H9 (cell line): ENCODE measurements around the gene ANKRD44. TPM values are rescaled to one million over a fixed set of nuclear protein-coding genes. Genes with fewer than 3 reads are reported as not detected.

Experiments
- DNase-seq: peaks from one replicate; pipeline ENCODE4 v3.0.0-alpha.2; 2017
- H2AFZ ChIP-seq: one replicate; pipeline ENCODE4 v1.6.1; 2013; ENCODE audit warnings: mild to moderate bottlenecking, low read length, control low read depth, moderate library complexity
- H2AK5ac ChIP-seq: 2 replicates; pipeline ENCODE4 v1.6.1; 2013; ENCODE audit warnings: low read length, control low read depth, mixed read lengths; ENCODE audit not compliant: insufficient read length
- H2BK120ac ChIP-seq: one replicate; pipeline ENCODE4 v1.6.1; 2013; ENCODE audit warnings: low read depth, mild to moderate bottlenecking, low read length, control low read depth, inconsistent platforms; ENCODE audit not compliant: poor library complexity, severe bottlenecking
- H2BK12ac ChIP-seq: 2 replicates; pipeline ENCODE4 v1.6.1; 2013; ENCODE audit warnings: low read length, control low read depth, mixed read lengths, low read depth; ENCODE audit not compliant: insufficient read length
- H2BK15ac ChIP-seq: 2 replicates; pipeline ENCODE4 v1.6.1; 2013; ENCODE audit warnings: low read depth, low read length, control low read depth
- H2BK20ac ChIP-seq: one replicate; pipeline ENCODE4 v1.6.1; 2013; ENCODE audit warnings: low read depth, mild to moderate bottlenecking, low read length, control low read depth, inconsistent platforms; ENCODE audit not compliant: poor library complexity, severe bottlenecking
- H2BK5ac ChIP-seq: 2 replicates; pipeline ENCODE4 v1.6.1; 2013; ENCODE audit warnings: low read length, control low read depth, mixed read lengths; ENCODE audit not compliant: insufficient read length
- H3K14ac ChIP-seq: 2 replicates; pipeline ENCODE4 v1.6.1; 2013; ENCODE audit warnings: low read length, control low read depth; ENCODE audit not compliant: insufficient read depth
- H3K18ac ChIP-seq: 2 replicates; pipeline ENCODE4 v1.6.1; 2013; ENCODE audit warnings: low read depth, mild to moderate bottlenecking, mixed read lengths, low read length, control low read depth; ENCODE audit not compliant: insufficient read length
- H3K23ac ChIP-seq: 2 replicates; pipeline ENCODE4 v1.6.1; 2013; ENCODE audit warnings: low read length, control low read depth, mixed read lengths, low read depth; ENCODE audit not compliant: insufficient read length
- H3K23me2 ChIP-seq: 2 replicates; pipeline ENCODE4 v1.6.1; 2013; ENCODE audit warnings: low read depth, mild to moderate bottlenecking, mixed read lengths, low read length, control low read depth; ENCODE audit not compliant: insufficient read length, poor library complexity, severe bottlenecking
- H3K27ac ChIP-seq: 2 replicates; pipeline ENCODE4 v1.5.1; 2013; ENCODE audit warnings: low read length, control low read depth, mixed read lengths, low read depth; ENCODE audit not compliant: insufficient read length
- H3K27me3 ChIP-seq: 2 replicates; pipeline ENCODE4 v1.6.1; 2013; ENCODE audit warnings: low read length, control low read depth, inconsistent platforms; ENCODE audit not compliant: insufficient read depth
- H3K4ac ChIP-seq: 2 replicates; pipeline ENCODE4 v1.6.1; 2013; ENCODE audit warnings: low read depth, mild to moderate bottlenecking, control low read depth, inconsistent platforms, low read length, moderate library complexity
- H3K4me1 ChIP-seq: 2 replicates; pipeline ENCODE4 v1.6.1; 2013; ENCODE audit warnings: low read length, control low read depth, inconsistent platforms; ENCODE audit not compliant: insufficient read depth
- H3K4me2 ChIP-seq: 2 replicates; pipeline ENCODE4 v1.6.1; 2013; ENCODE audit warnings: low read length, control low read depth, mixed read lengths; ENCODE audit not compliant: insufficient read length, insufficient read depth
- H3K56ac ChIP-seq: 2 replicates; pipeline ENCODE4 v1.6.1; 2013; ENCODE audit warnings: low read depth, mild to moderate bottlenecking, mixed read lengths, low read length, control low read depth; ENCODE audit not compliant: insufficient read length
- H3K79me1 ChIP-seq: 2 replicates; pipeline ENCODE4 v1.6.1; 2013; ENCODE audit warnings: low read depth, mild to moderate bottlenecking, moderate library complexity, low read length, control low read depth, inconsistent platforms; ENCODE audit not compliant: insufficient read depth, poor library complexity, severe bottlenecking
- H3K79me2 ChIP-seq: 2 replicates; pipeline ENCODE4 v1.6.1; 2013; ENCODE audit warnings: low read length, control low read depth, inconsistent platforms; ENCODE audit not compliant: insufficient read depth
- H3K9ac ChIP-seq: 2 replicates; pipeline ENCODE4 v1.6.1; 2013; ENCODE audit warnings: low read length, control low read depth, mixed read lengths; ENCODE audit not compliant: insufficient read length; ENCODE audit errors: extremely low read depth
- H3K9me3 ChIP-seq: one replicate; pipeline ENCODE4 v1.6.1; 2013; ENCODE audit warnings: low read depth, low read length, inconsistent platforms; ENCODE audit not compliant: control insufficient read depth
- H3T11ph ChIP-seq: one replicate; pipeline ENCODE4 v1.6.1; 2013; ENCODE audit warnings: mild to moderate bottlenecking, low read length, control low read depth, inconsistent platforms
- H4K20me1 ChIP-seq: one replicate; pipeline ENCODE4 v1.6.1; 2013; ENCODE audit not compliant: control insufficient read depth, insufficient read length, insufficient read depth
- H4K5ac ChIP-seq: 2 replicates; pipeline ENCODE4 v1.6.1; 2013; ENCODE audit warnings: low read depth, mild to moderate bottlenecking, mixed read lengths, low read length, control low read depth; ENCODE audit not compliant: insufficient read length
- H4K8ac ChIP-seq: replicated peaks from 2 replicates; pipeline ENCODE4 v1.6.1; 2013; ENCODE audit warnings: low read length, control low read depth, mixed read lengths, low read depth; ENCODE audit not compliant: insufficient read length
- H4K91ac ChIP-seq: 2 replicates; pipeline ENCODE4 v1.6.1; 2013; ENCODE audit warnings: low read depth, mild to moderate bottlenecking, moderate library complexity, mixed read lengths, low read length, control low read depth; ENCODE audit not compliant: insufficient read length
- H3K27ac Mint-ChIP-seq, 3 experiments: 2 replicates in 2 of 3; 3 replicates in 1 of 3; pipeline ENCODE4 v1.8.0; 2020 to 2021; ENCODE audit warnings: mixed read lengths in 3 of 3, mild to moderate bottlenecking in 1 of 3, moderate library complexity in 1 of 3
- H3K27me3 Mint-ChIP-seq: 2 replicates; pipeline ENCODE4 v1.8.0; 2021; ENCODE audit warnings: low read depth, mild to moderate bottlenecking, moderate library complexity, mixed read lengths
- H3K36me3 Mint-ChIP-seq, 3 experiments: 2 replicates in 2 of 3; 3 replicates in 1 of 3; pipeline ENCODE4 v1.8.0; 2020 to 2021; ENCODE audit warnings: low read depth in 3 of 3, mixed read lengths in 3 of 3; ENCODE audit not compliant: insufficient read depth in 1 of 3
- H3K4me1 Mint-ChIP-seq, 2 experiments: 2 replicates each; pipeline ENCODE4 v1.8.0; 2020; ENCODE audit warnings: mixed read lengths in 2 of 2
- H3K4me3 Mint-ChIP-seq, 2 experiments: 2 replicates in 1 of 2; 3 replicates in 1 of 2; pipeline ENCODE4 v1.8.0; 2020 to 2021; ENCODE audit warnings: mild to moderate bottlenecking in 2 of 2, mixed read lengths in 2 of 2, moderate library complexity in 1 of 2
- H3K9me3 Mint-ChIP-seq, 2 experiments: 2 replicates in 1 of 2; 3 replicates in 1 of 2; pipeline ENCODE4 v1.8.0; 2020; ENCODE audit warnings: mild to moderate bottlenecking in 2 of 2, mixed read lengths in 2 of 2, moderate library complexity in 1 of 2
- WGBS: extraction: QIAGEN DNeasy Blood & Tissue Kit; methylation state at CpG from one replicate; pipeline ENCODE4 v1.1.7; 2013; ENCODE audit warnings: missing lambda C conversion rate, low lambda C conversion rate, mixed read lengths; ENCODE audit not compliant: insufficient read length; ENCODE audit errors: extremely low coverage; 5-methylcytosine and 5-hydroxymethylcytosine counted together
- total RNA-seq: library from RNA; stranded (reverse); gene quantifications from 2 replicates; pipeline ENCODE4 v1.2.1, GENCODE V29; 2021
- TF ChIP-seq, protein P1 (sequence below): fragments of 200-600 bp; sonication (generic); conservative IDR thresholded peaks from 3 replicates; pipeline ENCODE4 v1.8.0; 2021; ENCODE audit warnings: antibody characterized with exemption, mild to moderate bottlenecking

The ANKRD44 gene
- total RNA-seq, 1 experiment from 2014 or later = 1.9 TPM

DNA sequence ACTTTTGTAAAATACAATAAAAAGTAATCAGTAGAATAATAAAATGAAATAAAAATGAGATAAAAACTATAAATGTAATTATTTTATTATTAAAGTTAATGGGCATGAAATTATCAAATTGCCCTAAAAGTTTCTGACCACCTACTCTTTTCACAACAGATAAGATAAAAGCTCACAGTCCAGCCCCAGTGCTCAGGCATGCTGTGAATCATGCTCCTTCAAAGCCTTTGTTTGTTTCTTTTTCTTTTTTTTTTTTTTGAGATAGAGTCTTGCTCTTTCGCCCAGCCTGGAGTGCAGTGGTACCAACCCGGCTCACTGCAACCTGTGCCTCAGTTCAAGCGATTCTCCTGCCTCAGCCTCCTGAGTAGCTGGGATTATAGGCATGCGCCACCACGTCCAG, 181.7 kb downstream of the ANKRD44 start:
- no peaks in the 10 kb centered on the region for H3K23me2 ChIP-seq
- TF ChIP-seq, protein P1, sequence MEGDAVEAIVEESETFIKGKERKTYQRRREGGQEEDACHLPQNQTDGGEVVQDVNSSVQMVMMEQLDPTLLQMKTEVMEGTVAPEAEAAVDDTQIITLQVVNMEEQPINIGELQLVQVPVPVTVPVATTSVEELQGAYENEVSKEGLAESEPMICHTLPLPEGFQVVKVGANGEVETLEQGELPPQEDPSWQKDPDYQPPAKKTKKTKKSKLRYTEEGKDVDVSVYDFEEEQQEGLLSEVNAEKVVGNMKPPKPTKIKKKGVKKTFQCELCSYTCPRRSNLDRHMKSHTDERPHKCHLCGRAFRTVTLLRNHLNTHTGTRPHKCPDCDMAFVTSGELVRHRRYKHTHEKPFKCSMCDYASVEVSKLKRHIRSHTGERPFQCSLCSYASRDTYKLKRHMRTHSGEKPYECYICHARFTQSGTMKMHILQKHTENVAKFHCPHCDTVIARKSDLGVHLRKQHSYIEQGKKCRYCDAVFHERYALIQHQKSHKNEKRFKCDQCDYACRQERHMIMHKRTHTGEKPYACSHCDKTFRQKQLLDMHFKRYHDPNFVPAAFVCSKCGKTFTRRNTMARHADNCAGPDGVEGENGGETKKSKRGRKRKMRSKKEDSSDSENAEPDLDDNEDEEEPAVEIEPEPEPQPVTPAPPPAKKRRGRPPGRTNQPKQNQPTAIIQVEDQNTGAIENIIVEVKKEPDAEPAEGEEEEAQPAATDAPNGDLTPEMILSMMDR = no peak
- no peak overlapping the region for H3K4me3 Mint-ChIP-seq
- no peak overlapping the region for H3K9ac ChIP-seq
- peaks cover 0 to 2% of the 10 kb centered on the region in 2 experiments; a peak in 1 of 5 replicates for H3K9me3 Mint-ChIP-seq
- no peaks in the 10 kb centered on the region for H3K36me3 Mint-ChIP-seq
- H3T11ph ChIP-seq = no peak overlapping the region
- H4K20me1 ChIP-seq = no peaks in the 10 kb centered on the region
- WGBS = no CpG with 5 or more reads among the region's 5 CpGs
- H3K4me1 ChIP-seq = no peaks in the 10 kb centered on the region
- H4K91ac ChIP-seq = no peak overlapping the region
- no peak overlapping the region for H2AFZ ChIP-seq
- H3K4me2 ChIP-seq = no peak overlapping the region
- no peak overlapping the region for H4K8ac ChIP-seq
- no peak overlapping the region for H2BK12ac ChIP-seq
- no peak overlapping the region for H3K56ac ChIP-seq
- no peaks in the 10 kb centered on the region for H3K79me2 ChIP-seq
- no peak overlapping the region for H3K27ac ChIP-seq
- H4K5ac ChIP-seq = no peak overlapping the region
- no peak overlapping the region for H2BK120ac ChIP-seq
- H3K23ac ChIP-seq = no peak overlapping the region
- no peaks in the 10 kb centered on the region for H3K9me3 ChIP-seq
- no peak overlapping the region for H3K18ac ChIP-seq
- H3K27me3 ChIP-seq = no peaks in the 10 kb centered on the region
- H3K4me1 Mint-ChIP-seq = no peaks in the 10 kb centered on the region
- DNase-seq = no peak
- no peaks in the 10 kb centered on the region; the same call in none of the 2 replicates for H3K27me3 Mint-ChIP-seq
- no peaks in the 10 kb centered on the region for H3K79me1 ChIP-seq
- no peak overlapping the region for H2BK20ac ChIP-seq
- no peak overlapping the region for H2BK5ac ChIP-seq
- no peak overlapping the region for H3K27ac Mint-ChIP-seq
- H3K14ac ChIP-seq = no peak overlapping the region
- H2AK5ac ChIP-seq = no peak overlapping the region
- no peak overlapping the region for H2BK15ac ChIP-seq
- no peak overlapping the region for H3K4ac ChIP-seq
